ENCODE data around the gene MEMO1. TPM values are rescaled to one million over a fixed set of nuclear protein-coding genes. Genes with fewer than 3 reads are reported as not detected.
"Not testable (repeated sequence)": the region's sequence is repeated elsewhere in the genome, so short reads cannot be mapped to it uniquely, and the experiment has no call there.

The MEMO1 gene
- total RNA-seq, 1 experiment from 2014 or later = 44.4 TPM

DNA sequence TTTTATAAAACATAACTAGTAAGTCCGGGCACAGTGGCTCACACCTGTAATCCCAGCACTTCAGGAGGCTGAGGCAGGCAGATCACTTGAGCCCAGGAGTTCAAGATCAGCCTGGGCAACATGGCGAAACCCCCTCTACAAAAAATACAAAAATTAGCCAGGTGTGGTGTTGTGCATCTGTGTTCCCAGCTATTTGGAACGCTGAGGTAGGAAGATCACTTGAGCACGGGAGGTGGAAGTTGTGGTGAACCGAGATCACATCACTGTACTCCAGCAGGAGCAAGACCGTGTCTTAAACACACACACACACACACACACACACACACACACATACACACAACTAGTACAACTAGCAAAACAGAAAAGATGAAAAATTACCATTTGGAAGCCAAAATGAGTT is 103.3 kb downstream of the MEMO1 start:
- H3K36me3 Mint-ChIP-seq; H3K4me3 Mint-ChIP-seq; H3K9me3 Mint-ChIP-seq; POLR2A ChIA-PET; DNase-seq (ENCODE audit: low spot score); H3K4me1 Mint-ChIP-seq; CTCF ChIA-PET; H3K27me3 Mint-ChIP-seq (ENCODE audit: low read depth); H3K27ac Mint-ChIP-seq; ATAC-seq: not testable (repeated sequence)

DNA sequence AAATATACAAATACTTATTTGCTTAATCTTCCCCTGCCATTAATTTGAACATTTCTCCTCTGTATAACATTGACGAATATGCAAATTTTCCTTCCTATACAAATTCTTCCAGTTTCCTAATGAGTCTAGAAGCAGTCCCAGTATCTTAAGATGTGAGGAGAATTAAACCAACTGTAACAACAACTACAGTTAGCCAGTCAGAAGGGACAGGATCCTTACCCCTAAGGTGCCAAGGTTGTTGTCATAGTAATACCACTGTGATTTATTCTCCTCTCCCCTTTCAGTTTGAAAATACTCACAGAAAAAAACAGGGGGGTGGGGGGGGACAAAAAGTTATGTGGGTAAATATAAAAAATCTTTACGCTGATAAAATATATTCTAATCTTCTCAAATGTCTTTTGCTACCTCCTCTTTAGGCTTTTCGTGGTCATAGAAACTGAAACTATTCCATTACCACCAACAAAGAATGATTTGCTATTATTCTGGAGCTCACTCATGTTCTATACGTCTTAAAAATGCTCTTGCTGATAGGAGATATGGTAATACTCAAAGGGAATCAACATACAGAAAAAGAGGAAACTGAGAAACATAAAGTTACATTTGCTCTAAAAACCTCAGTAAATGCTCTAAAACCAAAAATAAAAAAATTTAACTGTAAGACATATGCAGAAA is 107.6 kb downstream of the MEMO1 start:
- no peak for ATAC-seq
- Mint-ChIP-seq H3K9me3 (peaks cover 22% of the 10 kb centered on the region), H3K27ac (no peak overlapping the region), H3K4me1 (no peaks in the 10 kb centered on the region), H3K4me3 (no peak overlapping the region), H3K27me3 (ENCODE audit: low read depth) (no peaks in the 10 kb centered on the region), H3K36me3 (peaks cover 43% of the 10 kb centered on the region)
- CTCF ChIA-PET = interaction anchor here (2.7 kb wide), 1 partner anchor 16 kb away, joined by 9 read pairs; no protein-coding TSS in a partner anchor
- TF ChIP-seq, protein P1, sequence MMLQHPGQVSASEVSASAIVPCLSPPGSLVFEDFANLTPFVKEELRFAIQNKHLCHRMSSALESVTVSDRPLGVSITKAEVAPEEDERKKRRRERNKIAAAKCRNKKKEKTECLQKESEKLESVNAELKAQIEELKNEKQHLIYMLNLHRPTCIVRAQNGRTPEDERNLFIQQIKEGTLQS (CRISPR knock-in tag; conservative IDR thresholded peaks at IDR 0.05) = no peak
- TF ChIP-seq ZNF416 (CRISPR knock-in tag; IDR thresholded peaks at IDR 0.05) (no peak), HMGA2 (CRISPR knock-in tag; IDR thresholded peaks at IDR 0.05) (no peak), CREM (CRISPR knock-in tag; IDR thresholded peaks at IDR 0.05) (no peak), NR1H2 (CRISPR knock-in tag; IDR thresholded peaks at IDR 0.05) (no peak), CREB1 (CRISPR knock-in tag; IDR thresholded peaks at IDR 0.05) (no peak), RELA (CRISPR knock-in tag; IDR thresholded peaks at IDR 0.05; ENCODE audit: borderline replicate concordance) (no peak), TP53 (CRISPR knock-in tag; IDR thresholded peaks at IDR 0.05) (no peak), FOXK1 (CRISPR knock-in tag; IDR thresholded peaks at IDR 0.05) (no peak), ZNF423 (CRISPR knock-in tag; IDR thresholded peaks at IDR 0.05) (no peak), FOXJ3 (CRISPR knock-in tag; IDR thresholded peaks at IDR 0.05; ENCODE audit: borderline replicate concordance) (no peak), NR2C2 (CRISPR knock-in tag; IDR thresholded peaks at IDR 0.05) (no peak), ESRRA (CRISPR knock-in tag; IDR thresholded peaks at IDR 0.05; ENCODE audit: borderline replicate concordance) (no peak), MYBL2 (CRISPR knock-in tag; IDR thresholded peaks at IDR 0.05) (no peak)
- TF ChIP-seq, protein P2, sequence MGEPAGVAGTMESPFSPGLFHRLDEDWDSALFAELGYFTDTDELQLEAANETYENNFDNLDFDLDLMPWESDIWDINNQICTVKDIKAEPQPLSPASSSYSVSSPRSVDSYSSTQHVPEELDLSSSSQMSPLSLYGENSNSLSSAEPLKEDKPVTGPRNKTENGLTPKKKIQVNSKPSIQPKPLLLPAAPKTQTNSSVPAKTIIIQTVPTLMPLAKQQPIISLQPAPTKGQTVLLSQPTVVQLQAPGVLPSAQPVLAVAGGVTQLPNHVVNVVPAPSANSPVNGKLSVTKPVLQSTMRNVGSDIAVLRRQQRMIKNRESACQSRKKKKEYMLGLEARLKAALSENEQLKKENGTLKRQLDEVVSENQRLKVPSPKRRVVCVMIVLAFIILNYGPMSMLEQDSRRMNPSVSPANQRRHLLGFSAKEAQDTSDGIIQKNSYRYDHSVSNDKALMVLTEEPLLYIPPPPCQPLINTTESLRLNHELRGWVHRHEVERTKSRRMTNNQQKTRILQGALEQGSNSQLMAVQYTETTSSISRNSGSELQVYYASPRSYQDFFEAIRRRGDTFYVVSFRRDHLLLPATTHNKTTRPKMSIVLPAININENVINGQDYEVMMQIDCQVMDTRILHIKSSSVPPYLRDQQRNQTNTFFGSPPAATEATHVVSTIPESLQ (CRISPR knock-in tag; IDR thresholded peaks at IDR 0.05) = no peak
- TF ChIP-seq, protein P3, sequence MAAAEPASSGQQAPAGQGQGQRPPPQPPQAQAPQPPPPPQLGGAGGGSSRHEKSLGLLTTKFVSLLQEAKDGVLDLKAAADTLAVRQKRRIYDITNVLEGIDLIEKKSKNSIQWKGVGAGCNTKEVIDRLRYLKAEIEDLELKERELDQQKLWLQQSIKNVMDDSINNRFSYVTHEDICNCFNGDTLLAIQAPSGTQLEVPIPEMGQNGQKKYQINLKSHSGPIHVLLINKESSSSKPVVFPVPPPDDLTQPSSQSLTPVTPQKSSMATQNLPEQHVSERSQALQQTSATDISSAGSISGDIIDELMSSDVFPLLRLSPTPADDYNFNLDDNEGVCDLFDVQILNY (CRISPR knock-in tag; IDR thresholded peaks at IDR 0.05) = no peak
- TF ChIP-seq, protein P4, sequence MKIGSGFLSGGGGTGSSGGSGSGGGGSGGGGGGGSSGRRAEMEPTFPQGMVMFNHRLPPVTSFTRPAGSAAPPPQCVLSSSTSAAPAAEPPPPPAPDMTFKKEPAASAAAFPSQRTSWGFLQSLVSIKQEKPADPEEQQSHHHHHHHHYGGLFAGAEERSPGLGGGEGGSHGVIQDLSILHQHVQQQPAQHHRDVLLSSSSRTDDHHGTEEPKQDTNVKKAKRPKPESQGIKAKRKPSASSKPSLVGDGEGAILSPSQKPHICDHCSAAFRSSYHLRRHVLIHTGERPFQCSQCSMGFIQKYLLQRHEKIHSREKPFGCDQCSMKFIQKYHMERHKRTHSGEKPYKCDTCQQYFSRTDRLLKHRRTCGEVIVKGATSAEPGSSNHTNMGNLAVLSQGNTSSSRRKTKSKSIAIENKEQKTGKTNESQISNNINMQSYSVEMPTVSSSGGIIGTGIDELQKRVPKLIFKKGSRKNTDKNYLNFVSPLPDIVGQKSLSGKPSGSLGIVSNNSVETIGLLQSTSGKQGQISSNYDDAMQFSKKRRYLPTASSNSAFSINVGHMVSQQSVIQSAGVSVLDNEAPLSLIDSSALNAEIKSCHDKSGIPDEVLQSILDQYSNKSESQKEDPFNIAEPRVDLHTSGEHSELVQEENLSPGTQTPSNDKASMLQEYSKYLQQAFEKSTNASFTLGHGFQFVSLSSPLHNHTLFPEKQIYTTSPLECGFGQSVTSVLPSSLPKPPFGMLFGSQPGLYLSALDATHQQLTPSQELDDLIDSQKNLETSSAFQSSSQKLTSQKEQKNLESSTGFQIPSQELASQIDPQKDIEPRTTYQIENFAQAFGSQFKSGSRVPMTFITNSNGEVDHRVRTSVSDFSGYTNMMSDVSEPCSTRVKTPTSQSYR (CRISPR knock-in tag; IDR thresholded peaks at IDR 0.05) = no peak
- TF ChIP-seq, protein P5, sequence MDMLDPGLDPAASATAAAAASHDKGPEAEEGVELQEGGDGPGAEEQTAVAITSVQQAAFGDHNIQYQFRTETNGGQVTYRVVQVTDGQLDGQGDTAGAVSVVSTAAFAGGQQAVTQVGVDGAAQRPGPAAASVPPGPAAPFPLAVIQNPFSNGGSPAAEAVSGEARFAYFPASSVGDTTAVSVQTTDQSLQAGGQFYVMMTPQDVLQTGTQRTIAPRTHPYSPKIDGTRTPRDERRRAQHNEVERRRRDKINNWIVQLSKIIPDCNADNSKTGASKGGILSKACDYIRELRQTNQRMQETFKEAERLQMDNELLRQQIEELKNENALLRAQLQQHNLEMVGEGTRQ (CRISPR knock-in tag; IDR thresholded peaks at IDR 0.05) = no peak
- TF ChIP-seq, protein P6, sequence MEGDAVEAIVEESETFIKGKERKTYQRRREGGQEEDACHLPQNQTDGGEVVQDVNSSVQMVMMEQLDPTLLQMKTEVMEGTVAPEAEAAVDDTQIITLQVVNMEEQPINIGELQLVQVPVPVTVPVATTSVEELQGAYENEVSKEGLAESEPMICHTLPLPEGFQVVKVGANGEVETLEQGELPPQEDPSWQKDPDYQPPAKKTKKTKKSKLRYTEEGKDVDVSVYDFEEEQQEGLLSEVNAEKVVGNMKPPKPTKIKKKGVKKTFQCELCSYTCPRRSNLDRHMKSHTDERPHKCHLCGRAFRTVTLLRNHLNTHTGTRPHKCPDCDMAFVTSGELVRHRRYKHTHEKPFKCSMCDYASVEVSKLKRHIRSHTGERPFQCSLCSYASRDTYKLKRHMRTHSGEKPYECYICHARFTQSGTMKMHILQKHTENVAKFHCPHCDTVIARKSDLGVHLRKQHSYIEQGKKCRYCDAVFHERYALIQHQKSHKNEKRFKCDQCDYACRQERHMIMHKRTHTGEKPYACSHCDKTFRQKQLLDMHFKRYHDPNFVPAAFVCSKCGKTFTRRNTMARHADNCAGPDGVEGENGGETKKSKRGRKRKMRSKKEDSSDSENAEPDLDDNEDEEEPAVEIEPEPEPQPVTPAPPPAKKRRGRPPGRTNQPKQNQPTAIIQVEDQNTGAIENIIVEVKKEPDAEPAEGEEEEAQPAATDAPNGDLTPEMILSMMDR (IDR thresholded peaks at IDR 0.05) = no peak
- TF ChIP-seq, protein P7, sequence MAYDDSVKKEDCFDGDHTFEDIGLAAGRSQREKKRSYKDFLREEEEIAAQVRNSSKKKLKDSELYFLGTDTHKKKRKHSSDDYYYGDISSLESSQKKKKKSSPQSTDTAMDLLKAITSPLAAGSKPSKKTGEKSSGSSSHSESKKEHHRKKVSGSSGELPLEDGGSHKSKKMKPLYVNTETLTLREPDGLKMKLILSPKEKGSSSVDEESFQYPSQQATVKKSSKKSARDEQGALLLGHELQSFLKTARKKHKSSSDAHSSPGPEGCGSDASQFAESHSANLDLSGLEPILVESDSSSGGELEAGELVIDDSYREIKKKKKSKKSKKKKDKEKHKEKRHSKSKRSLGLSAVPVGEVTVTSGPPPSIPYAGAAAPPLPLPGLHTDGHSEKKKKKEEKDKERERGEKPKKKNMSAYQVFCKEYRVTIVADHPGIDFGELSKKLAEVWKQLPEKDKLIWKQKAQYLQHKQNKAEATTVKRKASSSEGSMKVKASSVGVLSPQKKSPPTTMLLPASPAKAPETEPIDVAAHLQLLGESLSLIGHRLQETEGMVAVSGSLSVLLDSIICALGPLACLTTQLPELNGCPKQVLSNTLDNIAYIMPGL (CRISPR knock-in tag; IDR thresholded peaks at IDR 0.05) = no peak
- POLR2A ChIA-PET = no interaction called here
- DNase-seq (ENCODE audit: low spot score) = no peak

Measured in WTC11 (cell line).